K562 (cell line): Measurements from ENCODE around the gene GPR89A. TPM values are rescaled to one million over a fixed set of nuclear protein-coding genes. Genes with fewer than 3 reads are reported as not detected.

Source experiments
- ATAC-seq: fragments of 200-7000 bp; cut with Tn5 transposase; 3 replicates; pipeline ENCODE4 v1.9.1; 2020; ENCODE audit warnings: moderate library complexity
- BruUV-seq: library from RNA; stranded (reverse); fragments of 400-500 nt; replicated peaks from 2 replicates; lab custom pipeline; 2021; lab: Mats Ljungman, UMichigan
- CTCF ChIA-PET: fragments of 300-600 bp; formaldehyde crosslinking; extraction: SDS; loops from one replicate; lab custom pipeline; 2021; ENCODE audit warnings: low intra/inter-chr PET ratio; lab: Yijun Ruan, JAX
- POLR2A ChIA-PET: fragments of 300-600, 350-650 bp; sonication (Branson Sonifier 250); formaldehyde crosslinking; extraction: SDS; loops from one replicate; lab custom pipeline; 2021; ENCODE audit warnings: antibody characterized with exemption, inconsistent platforms; lab: Yijun Ruan, JAX
- DNase-seq, 4 experiments: peaks; one replicate each; pipeline versions ENCODE4 v3.0.0 to v3.0.0-alpha.2; 2011 to 2018; ENCODE audit warnings: low spot score in 3 of 4, mixed read lengths in 3 of 4; ENCODE audit errors: extremely low read depth in 1 of 4
- FAIRE-seq: peaks from 2 replicates; lab custom pipeline; 2011; peaks lifted over from hg19 to GRCh38; lab: Jason Lieb, UNC
- H2AFZ ChIP-seq: 2 replicates; pipeline ENCODE4 v1.6.0; 2011; ENCODE audit warnings: low read depth, low read length, control low read depth, inconsistent platforms
- H3K27ac ChIP-seq: fragments of 200-600 bp; 3 replicates; pipeline ENCODE4 v1.8.0; 2011; ENCODE audit warnings: low read depth, mild to moderate bottlenecking, control low read depth, inconsistent platforms, low read length, moderate library complexity, mixed read lengths; ENCODE audit errors: extremely low read depth
- H3K27me3 ChIP-seq, 2 experiments: fragments of 300-600 bp in 1 of 2; 2 replicates in 1 of 2; 3 replicates in 1 of 2; pipeline versions ENCODE4 v1.6.0 to v1.8.0; 2011; ENCODE audit warnings: inconsistent platforms in 2 of 2, low read length in 2 of 2, mild to moderate bottlenecking in 1 of 2, mixed read lengths in 1 of 2, moderate library complexity in 1 of 2; ENCODE audit not compliant: control insufficient read depth in 2 of 2, insufficient read depth in 2 of 2
- H3K36me3 ChIP-seq: fragments of 300-600 bp; 3 replicates; pipeline ENCODE4 v1.8.0; 2011; ENCODE audit warnings: mild to moderate bottlenecking, low read length, inconsistent platforms; ENCODE audit not compliant: control insufficient read depth, insufficient read depth
- H3K4me1 ChIP-seq, 2 experiments: fragments of 200-600 bp in 1 of 2; replicated peaks in 1 of 2; 2 replicates in 1 of 2; 3 replicates in 1 of 2; pipeline versions ENCODE4 v1.5.1 to v1.8.0; 2011; ENCODE audit warnings: inconsistent platforms in 2 of 2, low read length in 2 of 2, mild to moderate bottlenecking in 1 of 2, mixed read lengths in 1 of 2, moderate library complexity in 1 of 2; ENCODE audit not compliant: control insufficient read depth in 2 of 2, insufficient read depth in 2 of 2
- H3K4me2 ChIP-seq: 2 replicates; pipeline ENCODE4 v1.6.1; 2011; ENCODE audit warnings: low read length, control low read depth, inconsistent platforms, mixed read lengths; ENCODE audit not compliant: insufficient read depth
- H3K4me3 ChIP-seq: fragments of 200-600 bp; sonication (generic), shearing (Covaris generic); 2 replicates; pipeline ENCODE4 v1.5.1; 2016; ENCODE audit warnings: control low read depth, inconsistent platforms
- H3K79me2 ChIP-seq: fragments of 200-600 bp; 3 replicates; pipeline ENCODE4 v1.8.0; 2011; ENCODE audit warnings: low read length, inconsistent platforms; ENCODE audit not compliant: control insufficient read depth, insufficient read depth
- H3K9ac ChIP-seq, 2 experiments: 2 replicates each; pipeline versions ENCODE4 v1.6.0 to v1.6.1; 2011; ENCODE audit warnings: low read depth in 2 of 2, low read length in 2 of 2, control low read depth in 1 of 2, inconsistent platforms in 1 of 2, mild to moderate bottlenecking in 1 of 2, mixed read lengths in 1 of 2; ENCODE audit not compliant: insufficient read depth in 1 of 2
- H3K9me1 ChIP-seq: one replicate; pipeline ENCODE4 v1.6.0; 2011; ENCODE audit warnings: inconsistent platforms, mild to moderate bottlenecking, low read length, moderate library complexity; ENCODE audit not compliant: control insufficient read depth, insufficient read depth
- H3K9me3 ChIP-seq: replicated peaks from 2 replicates; pipeline ENCODE4 v1.5.1; 2011; ENCODE audit warnings: low read depth, low read length, inconsistent platforms; ENCODE audit not compliant: control insufficient read depth, insufficient read depth
- H4K20me1 ChIP-seq: replicated peaks from 2 replicates; pipeline ENCODE4 v1.6.1; 2011; ENCODE audit warnings: low read length, inconsistent platforms, mixed read lengths; ENCODE audit not compliant: control insufficient read depth, insufficient read depth
- ASH1L ChIP-seq: fragments of 450-650 bp; IDR thresholded peaks from 2 replicates; pipeline ENCODE4 v1.6.1; 2018; ENCODE audit warnings: borderline replicate concordance, mild to moderate bottlenecking, low read depth; ENCODE audit not compliant: partially characterized antibody
- CHCHD3 ChIP-seq: fragments of 250-450 bp; sonication (Bioruptor Pico); IDR thresholded peaks from 2 replicates; pipeline ENCODE4 v2.1.2; 2022; ENCODE audit warnings: mild to moderate bottlenecking
- EGR1 ChIP-seq: fragments of 450-650 bp; conservative IDR thresholded peaks from 2 replicates; pipeline ENCODE4 v1.6.1; 2017; ENCODE audit warnings: mild to moderate bottlenecking
- ELF4 ChIP-seq: fragments of 450-650 bp; formaldehyde crosslinking; IDR thresholded peaks from 2 replicates; pipeline ENCODE4 v1.4.0; 2022; ENCODE audit warnings: missing genetic modification characterization
- JUND ChIP-seq, 2 experiments: IDR thresholded peaks; 2 replicates in 1 of 2; 3 replicates in 1 of 2; pipeline ENCODE4 v1.6.1; 2011; ENCODE audit warnings: borderline replicate concordance in 2 of 2, low read depth in 2 of 2, low read length in 2 of 2, improper control_type of control experiment in 1 of 2, missing biosample characterization in 1 of 2, missing genetic modification characterization in 1 of 2, missing genetic modification reagents in 1 of 2
- KDM1A ChIP-seq, 2 experiments: fragments of 450-650 bp; IDR thresholded peaks; 2 replicates each; pipeline ENCODE4 v1.6.1; 2016; ENCODE audit warnings: mild to moderate bottlenecking in 2 of 2
- NR3C1 ChIP-seq: sonication (generic); formaldehyde crosslinking; IDR thresholded peaks from 2 replicates; pipeline ENCODE4 v1.8.1; 2022; ENCODE audit warnings: missing genetic modification reagents
- NUFIP1 ChIP-seq: fragments of 450-650 bp; IDR thresholded peaks from 2 replicates; pipeline ENCODE4 v1.6.1; 2018; ENCODE audit not compliant: partially characterized antibody
- RCOR1 ChIP-seq, 2 experiments: IDR thresholded peaks; 2 replicates each; pipeline ENCODE4 v1.6.1; 2012; ENCODE audit warnings: low read depth in 2 of 2, low read length in 2 of 2, borderline replicate concordance in 1 of 2, improper control_type of control experiment in 1 of 2
- SOX6 ChIP-seq: fragments of 450-650 bp; IDR thresholded peaks from 2 replicates; pipeline ENCODE4 v1.6.1; 2014; ENCODE audit warnings: mild to moderate bottlenecking
- TSC22D4 ChIP-seq: fragments of 450-650 bp; IDR thresholded peaks from 2 replicates; pipeline ENCODE4 v1.6.1; 2016; ENCODE audit warnings: missing genetic modification characterization, missing biosample characterization, control low read depth
- ZBTB1 ChIP-seq: sonication (generic); formaldehyde crosslinking; IDR thresholded peaks from 2 replicates; pipeline ENCODE4 v1.8.1; 2023; ENCODE audit warnings: missing genetic modification reagents, low read depth, mild to moderate bottlenecking, borderline replicate concordance
- ZNF224 ChIP-seq: sonication (generic); formaldehyde crosslinking; IDR thresholded peaks from 2 replicates; pipeline ENCODE4 v1.8.0; 2022; ENCODE audit warnings: mild to moderate bottlenecking, missing genetic modification reagents
- WGBS: fragments of 100-300 bp; shearing (Covaris generic); methylation state at CpG from one replicate; pipeline ENCODE4 v1.1.6; 2016; ENCODE audit warnings: low coverage, mixed read lengths; ENCODE audit not compliant: insufficient coverage; ENCODE audit errors: missing lambda C conversion rate; 5-methylcytosine and 5-hydroxymethylcytosine counted together
- in situ Hi-C: fragments of 300-500 bp; cut with MboI; formaldehyde crosslinking; loops from 4 replicates; pipeline ENCODE4 v1.15.0; 2018; ENCODE audit warnings: inconsistent platforms, mixed read lengths
- intact Hi-C: fragments of 100-400 bp; cut with micrococcal nuclease; formaldehyde crosslinking; loops from 2 replicates; pipeline ENCODE4 v1.14.2; 2022
- polyA plus RNA-seq, 8 experiments: library from polyadenylated mRNA; depleted of rRNA in 4 of 8; stranded (reverse) in 5 of 8; unstranded in 3 of 8; fragments of >200 nt; fragmentation: Nextera tagmentation in 2 of 8; fragmentation: Illumina TruSeq in 1 of 8; extraction: Ambion mirVana in 2 of 8; extraction: Trizol in 1 of 8; gene quantifications; 2 replicates each; pipeline versions ENCODE4 v1.2.1 to v1.2.3, GENCODE V29; 2011 to 2014; ENCODE audit warnings: inconsistent platforms in 1 of 8, missing spikeins in 1 of 8
- total RNA-seq, 7 experiments: library from RNA; depleted of rRNA in 6 of 7; stranded (reverse); fragments of >200 nt in 6 of 7; fragmentation: Illumina TruSeq in 2 of 7; extraction: Trizol in 2 of 7; gene quantifications; 2 replicates each; pipeline versions ENCODE4 v1.2.1 to v1.2.3, GENCODE V29; 2011 to 2021; ENCODE audit warnings: low replicate concordance in 1 of 7
- TF ChIP-seq, protein P1 (sequence below), 3 experiments: fragments of 200-800 bp in 1 of 3; fragments of 250-450 bp in 1 of 3; fragments of 450-650 bp in 1 of 3; sonication (Bioruptor Pico) in 1 of 3; sonication (Bioruptor generic) in 1 of 3; formaldehyde crosslinking in 1 of 3; IDR thresholded peaks; 2 replicates each; pipeline versions ENCODE4 v1.6.1 to v1.8.0; 2016 to 2022; ENCODE audit warnings: mild to moderate bottlenecking in 2 of 3, missing genetic modification characterization in 2 of 3, missing compliant biosample characterization in 1 of 3, moderate library complexity in 1 of 3
- TF ChIP-seq, protein P2 (sequence below), 2 experiments: fragments of 450-650 bp; conservative IDR thresholded peaks; 2 replicates each; pipeline ENCODE4 v1.6.1; 2017; ENCODE audit warnings: mild to moderate bottlenecking in 2 of 2, moderate library complexity in 2 of 2

Gene GPR89A
- total and polyA plus RNA-seq, 9 of the 15 experiments (the other 6 are each of a cell fraction or from before 2014, with no cell fraction given), result 23.0 to 63.4 (median 37.4) TPM

DNA sequence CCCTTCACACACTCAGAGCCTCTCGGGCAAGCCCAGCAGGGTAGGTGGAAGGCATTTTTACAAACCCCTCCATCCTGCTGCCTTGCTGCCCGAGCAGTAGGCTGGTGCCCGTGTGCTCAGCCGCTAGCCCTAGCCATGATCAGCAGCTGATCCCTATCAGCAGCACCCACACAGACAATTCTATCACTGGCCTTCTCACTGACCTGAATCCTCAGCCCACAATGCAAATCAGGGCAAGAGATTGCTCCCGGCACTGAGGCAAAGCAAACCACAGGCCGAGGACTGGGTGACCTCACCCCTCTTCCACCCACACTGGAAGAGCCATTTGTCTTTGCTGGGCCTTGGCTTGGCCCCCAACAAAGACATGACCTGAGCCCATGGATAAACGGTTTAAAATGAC is 100.3 kb downstream of the GPR89A start:
- DNase-seq (peak in 1 of 4 experiments; percentile 19), ATAC-seq (peak; percentile 55), FAIRE-seq (no peak)
- CTCF ChIA-PET, result no interaction called here
- Histone ChIP-seq H3K27ac (no peak overlapping the region), H3K9me3 (no peaks in the 10 kb centered on the region), H3K4me2 (no peak overlapping the region), H3K4me1 (0 out of 5 replicates have a peak, but pooled peaks cover 0 to 4% of the 10 kb centered on the region in 2 experiments), H3K36me3 (no peaks in the 10 kb centered on the region), H4K20me1 (0 out of 2 replicates have a peak, but pooled peaks cover 4% of the 10 kb centered on the region), H3K4me3 (no peak overlapping the region), H3K79me2 (no peaks in the 10 kb centered on the region), H3K27me3 (peaks cover 10 to 27% of the 10 kb centered on the region in 2 experiments; a peak in 4 of 5 replicates), H3K9ac (no peak overlapping the region), H2AFZ (no peak overlapping the region)
- BruUV-seq, result no TSS peak
- WGBS, result 3% methylated on average over 7 of the region's 7 CpGs
- POLR2A ChIA-PET, result interaction anchor here (0.7 kb wide), 1 partner anchor 13 kb away, joined by 3 read pairs; no protein-coding TSS in a partner anchor
- intact Hi-C loops, result no loop called here
- no peak for TF ChIP-seq CHCHD3 (CRISPR knock-in tag)
- peak; percentile 50 for TF ChIP-seq EGR1
- TF ChIP-seq RCOR1 (IDR thresholded peaks at IDR 0.05; ENCODE audit: borderline replicate concordance in 1 of 2, low read depth in 2 of 2, low read length in 2 of 2), result peak; percentile 16 to 69; a peak in 2 of 4 replicates
- TF ChIP-seq, protein P1, sequence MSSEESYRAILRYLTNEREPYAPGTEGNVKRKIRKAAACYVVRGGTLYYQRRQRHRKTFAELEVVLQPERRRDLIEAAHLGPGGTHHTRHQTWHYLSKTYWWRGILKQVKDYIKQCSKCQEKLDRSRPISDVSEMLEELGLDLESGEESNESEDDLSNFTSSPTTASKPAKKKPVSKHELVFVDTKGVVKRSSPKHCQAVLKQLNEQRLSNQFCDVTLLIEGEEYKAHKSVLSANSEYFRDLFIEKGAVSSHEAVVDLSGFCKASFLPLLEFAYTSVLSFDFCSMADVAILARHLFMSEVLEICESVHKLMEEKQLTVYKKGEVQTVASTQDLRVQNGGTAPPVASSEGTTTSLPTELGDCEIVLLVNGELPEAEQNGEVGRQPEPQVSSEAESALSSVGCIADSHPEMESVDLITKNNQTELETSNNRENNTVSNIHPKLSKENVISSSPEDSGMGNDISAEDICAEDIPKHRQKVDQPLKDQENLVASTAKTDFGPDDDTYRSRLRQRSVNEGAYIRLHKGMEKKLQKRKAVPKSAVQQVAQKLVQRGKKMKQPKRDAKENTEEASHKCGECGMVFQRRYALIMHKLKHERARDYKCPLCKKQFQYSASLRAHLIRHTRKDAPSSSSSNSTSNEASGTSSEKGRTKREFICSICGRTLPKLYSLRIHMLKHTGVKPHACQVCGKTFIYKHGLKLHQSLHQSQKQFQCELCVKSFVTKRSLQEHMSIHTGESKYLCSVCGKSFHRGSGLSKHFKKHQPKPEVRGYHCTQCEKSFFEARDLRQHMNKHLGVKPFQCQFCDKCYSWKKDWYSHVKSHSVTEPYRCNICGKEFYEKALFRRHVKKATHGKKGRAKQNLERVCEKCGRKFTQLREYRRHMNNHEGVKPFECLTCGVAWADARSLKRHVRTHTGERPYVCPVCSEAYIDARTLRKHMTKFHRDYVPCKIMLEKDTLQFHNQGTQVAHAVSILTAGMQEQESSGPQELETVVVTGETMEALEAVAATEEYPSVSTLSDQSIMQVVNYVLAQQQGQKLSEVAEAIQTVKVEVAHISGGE (CRISPR knock-in tag; IDR thresholded peaks at IDR 0.05), result peak in 1 of 3 experiments; percentile 77; a peak in 1 of 6 replicates
- TF ChIP-seq TSC22D4 (tag), result no peak
- no peak for TF ChIP-seq NUFIP1
- TF ChIP-seq JUND (IDR thresholded peaks at IDR 0.05; ENCODE audit: borderline replicate concordance, low read depth, low read length), result no peak
- TF ChIP-seq JUND (tag; IDR thresholded peaks at IDR 0.05; ENCODE audit: borderline replicate concordance, low read depth, low read length), result 0 out of 3 replicates have a peak, but pooled peaks have one; percentile 17
- TF ChIP-seq ELF4 (CRISPR knock-in tag), result 0 out of 2 replicates have a peak, but pooled peaks have one; percentile 24
- TF ChIP-seq KDM1A (IDR thresholded peaks at IDR 0.05), result peak; percentile 68
- peak; percentile 62; the same call in 1 of the 2 replicates for TF ChIP-seq SOX6
- TF ChIP-seq ASH1L, result no peak
- TF ChIP-seq NR3C1, result no peak
- TF ChIP-seq, protein P2, sequence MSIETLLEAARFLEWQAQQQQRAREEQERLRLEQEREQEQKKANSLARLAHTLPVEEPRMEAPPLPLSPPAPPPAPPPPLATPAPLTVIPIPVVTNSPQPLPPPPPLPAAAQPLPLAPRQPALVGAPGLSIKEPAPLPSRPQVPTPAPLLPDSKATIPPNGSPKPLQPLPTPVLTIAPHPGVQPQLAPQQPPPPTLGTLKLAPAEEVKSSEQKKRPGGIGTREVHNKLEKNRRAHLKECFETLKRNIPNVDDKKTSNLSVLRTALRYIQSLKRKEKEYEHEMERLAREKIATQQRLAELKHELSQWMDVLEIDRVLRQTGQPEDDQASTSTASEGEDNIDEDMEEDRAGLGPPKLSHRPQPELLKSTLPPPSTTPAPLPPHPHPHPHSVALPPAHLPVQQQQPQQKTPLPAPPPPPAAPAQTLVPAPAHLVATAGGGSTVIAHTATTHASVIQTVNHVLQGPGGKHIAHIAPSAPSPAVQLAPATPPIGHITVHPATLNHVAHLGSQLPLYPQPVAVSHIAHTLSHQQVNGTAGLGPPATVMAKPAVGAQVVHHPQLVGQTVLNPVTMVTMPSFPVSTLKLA (conservative IDR thresholded peaks at IDR 0.05), result no peak
- no peak for TF ChIP-seq ZNF224 (CRISPR knock-in tag)
- TF ChIP-seq ZBTB1, result no peak
- TF ChIP-seq, all 486 proteins: peak for 7
- in situ Hi-C loops, result no loop called here
- no peaks in the 10 kb centered on the region for H3K9me1 ChIP-seq
